Measurements from ENCODE around the gene TTLL11. TPM values are rescaled to one million over a fixed set of nuclear protein-coding genes. Genes with fewer than 3 reads are reported as not detected.
A peak's percentile ranks its signal among the peaks of the same experiment; 100 is the strongest.
"Not testable (repeated sequence)": the region's sequence is repeated elsewhere in the genome, so short reads cannot be mapped to it uniquely, and the experiment has no call there.

TTLL11 gene
- total RNA-seq, 1 donor from 2014 or later, result 0.75 TPM

GRCh38 chr9:122005597-122005996, 87.5 kb downstream of the TTLL11 start:
- no peaks in the 10 kb centered on the region for H3K4me1 ChIP-seq
- Mint-ChIP-seq H3K36me3 (no peaks in the 10 kb centered on the region), H3K4me3 (no peak overlapping the region), H3K9me3 (no peaks in the 10 kb centered on the region), H3K27me3 (ENCODE audit: insufficient read depth, low read depth) (peaks cover 3% of the 10 kb centered on the region), H3K4me1 (peaks cover 10% of the 10 kb centered on the region), H3K27ac (no peak overlapping the region)
- no peak overlapping the region for H3K27ac ChIP-seq
- H3K4me3 ChIP-seq, result no peak overlapping the region
- no peak overlapping the region for H2AFZ ChIP-seq (replicated peaks)
- no peak overlapping the region for H3K4me2 ChIP-seq
- no peaks in the 10 kb centered on the region for H3K79me2 ChIP-seq (ENCODE audit: low read depth)
- no peaks in the 10 kb centered on the region for H3K9me3 ChIP-seq (ENCODE audit: low read depth)
- H4K20me1 ChIP-seq (ENCODE audit: low read depth), result peaks cover 3% of the 10 kb centered on the region
- H3K27me3 ChIP-seq, result peaks cover 65% of the 10 kb centered on the region
- peaks cover 7% of the 10 kb centered on the region for H3F3A ChIP-seq (ENCODE audit: low read depth)
- peak; percentile 58 for TF ChIP-seq CTCF (IDR thresholded peaks at IDR 0.05)
- no peak for TF ChIP-seq EZH2phosphoT487 (IDR thresholded peaks at IDR 0.05)
- peak; percentile 23 for DNase-seq (ENCODE audit: low spot score)
- H3K36me3 ChIP-seq, result no peaks in the 10 kb centered on the region
- no peak overlapping the region for H3K9ac ChIP-seq

GRCh38 chr9:122004589-122004988, 88.5 kb downstream of the TTLL11 start:
- no peak overlapping the region for H3K9ac ChIP-seq
- Mint-ChIP-seq H3K9me3 (no peaks in the 10 kb centered on the region), H3K27ac (no peak overlapping the region), H3K4me3 (no peak overlapping the region), H3K4me1 (peaks cover 10% of the 10 kb centered on the region), H3K36me3 (no peaks in the 10 kb centered on the region), H3K27me3 (ENCODE audit: insufficient read depth, low read depth) (peaks cover 3% of the 10 kb centered on the region)
- no peak overlapping the region for H3K4me2 ChIP-seq
- H3K27me3 ChIP-seq, result peaks cover 75% of the 10 kb centered on the region
- TF ChIP-seq EZH2 (IDR thresholded peaks at IDR 0.05) (no peak), EZH2phosphoT487 (IDR thresholded peaks at IDR 0.05) (no peak), CTCF (IDR thresholded peaks at IDR 0.05) (no peak)
- H4K20me1 ChIP-seq (ENCODE audit: low read depth), result peaks cover 3% of the 10 kb centered on the region
- peaks cover 7% of the 10 kb centered on the region for H3F3A ChIP-seq (ENCODE audit: low read depth)
- no peaks in the 10 kb centered on the region for H3K9me3 ChIP-seq (ENCODE audit: low read depth)
- no peak overlapping the region for H2AFZ ChIP-seq (replicated peaks)
- no peaks in the 10 kb centered on the region for H3K4me1 ChIP-seq
- no peak overlapping the region for H3K27ac ChIP-seq
- H3K79me2 ChIP-seq (ENCODE audit: low read depth), result no peaks in the 10 kb centered on the region
- DNase-seq (ENCODE audit: low spot score), result no peak
- no peak overlapping the region for H3K4me3 ChIP-seq
- no peaks in the 10 kb centered on the region for H3K36me3 ChIP-seq

GRCh38 chr9:122001491-122002201, 91.5 kb downstream of the TTLL11 start:
- H3K27ac ChIP-seq, result no peak overlapping the region
- Mint-ChIP-seq H3K4me3 (no peak overlapping the region), H3K27ac (no peak overlapping the region), H3K9me3 (no peaks in the 10 kb centered on the region), H3K27me3 (ENCODE audit: insufficient read depth, low read depth) (no peaks in the 10 kb centered on the region), H3K36me3 (no peaks in the 10 kb centered on the region), H3K4me1 (peaks cover 15% of the 10 kb centered on the region)
- DNase-seq (ENCODE audit: low spot score), result no peak
- H3K36me3 ChIP-seq, result no peaks in the 10 kb centered on the region
- no peaks in the 10 kb centered on the region for H3K79me2 ChIP-seq (ENCODE audit: low read depth)
- no peak for TF ChIP-seq EZH2phosphoT487 (IDR thresholded peaks at IDR 0.05)
- no peak for TF ChIP-seq CTCF (IDR thresholded peaks at IDR 0.05)
- TF ChIP-seq EZH2 (IDR thresholded peaks at IDR 0.05), result no peak
- no peaks in the 10 kb centered on the region for H3K9me3 ChIP-seq (ENCODE audit: low read depth)
- H3K4me3 ChIP-seq, result no peak overlapping the region
- H3K27me3 ChIP-seq, result peaks cover 66% of the 10 kb centered on the region
- no peak overlapping the region for H3K9ac ChIP-seq
- peaks cover 3% of the 10 kb centered on the region for H4K20me1 ChIP-seq (ENCODE audit: low read depth)
- H2AFZ ChIP-seq (replicated peaks), result no peak overlapping the region
- H3F3A ChIP-seq (ENCODE audit: low read depth), result peaks cover 7% of the 10 kb centered on the region
- H3K4me2 ChIP-seq, result no peak overlapping the region
- no peaks in the 10 kb centered on the region for H3K4me1 ChIP-seq

- DNase-seq (ENCODE audit: low spot score); H3K9me3 ChIP-seq (ENCODE audit: low read depth); H3K9ac ChIP-seq; H3K27me3 Mint-ChIP-seq (ENCODE audit: insufficient read depth, low read depth); H3K27ac ChIP-seq; H3F3A ChIP-seq (ENCODE audit: low read depth); H3K4me2 ChIP-seq; H3K27ac Mint-ChIP-seq; H4K20me1 ChIP-seq (ENCODE audit: low read depth); H2AFZ ChIP-seq (replicated peaks); H3K4me3 ChIP-seq; H3K36me3 Mint-ChIP-seq; H3K36me3 ChIP-seq; H3K79me2 ChIP-seq (ENCODE audit: low read depth); H3K9me3 Mint-ChIP-seq; H3K4me3 Mint-ChIP-seq; H3K4me1 ChIP-seq: not testable (repeated sequence)
- H3K27me3 ChIP-seq, result peaks cover 69% of the 10 kb centered on the region
- peaks cover 15% of the 10 kb centered on the region for H3K4me1 Mint-ChIP-seq
These were observed 92.6 kb downstream of the TTLL11 start for GRCh38 chr9:122000526-122000925.

All from neural progenitor cell (in vitro differentiated cells).